SK-N-SH (cell line): ENCODE results near the gene SPRR3.
A peak's percentile ranks its signal among the peaks of the same experiment; 100 is the strongest.

Source experiments
- CHD2 ChIP-seq: fragments of 150-350 bp; IDR thresholded peaks from 2 replicates; pipeline ENCODE4 v1.6.1; 2018; ENCODE audit warnings: low read length; ENCODE audit not compliant: partially characterized antibody
- ELF1 ChIP-seq: IDR thresholded peaks from 2 replicates; pipeline ENCODE4 v1.4.0; 2012
- EP300 ChIP-seq, 2 experiments: IDR thresholded peaks; 2 replicates each; pipeline versions ENCODE4 v1.4.0 to v1.6.1; 2012; ENCODE audit warnings: borderline replicate concordance in 1 of 2, low read depth in 1 of 2, low read length in 1 of 2
- MXI1 ChIP-seq: IDR thresholded peaks from 2 replicates; pipeline ENCODE4 v1.6.1; 2012; ENCODE audit warnings: mild to moderate bottlenecking, low read depth, low read length, improper control_type of control experiment
- POLR2AphosphoS5 ChIP-seq: IDR thresholded peaks from 2 replicates; pipeline ENCODE4 v1.6.1; 2012; ENCODE audit warnings: low read depth, low read length
- RXRA ChIP-seq: IDR thresholded peaks from 2 replicates; pipeline ENCODE4 v1.4.0; 2012; ENCODE audit warnings: low read depth, mild to moderate bottlenecking, borderline replicate concordance
- TEAD4 ChIP-seq: IDR thresholded peaks from 2 replicates; pipeline ENCODE4 v1.4.0; 2012; ENCODE audit warnings: mild to moderate bottlenecking, borderline replicate concordance; ENCODE audit not compliant: insufficient read depth
- TF ChIP-seq, protein P1 (sequence below): fragments of 200-600 bp; sonication (generic); IDR thresholded peaks from 2 replicates; pipeline ENCODE4 v1.6.1; 2017; ENCODE audit warnings: antibody characterized with exemption, mild to moderate bottlenecking, moderate library complexity
- TF ChIP-seq, protein P2 (sequence below): fragments of 150-350 bp; IDR thresholded peaks from 2 replicates; pipeline ENCODE4 v1.6.1; 2017; ENCODE audit warnings: antibody characterized with exemption, low read length, low read depth, borderline replicate concordance

DNA sequence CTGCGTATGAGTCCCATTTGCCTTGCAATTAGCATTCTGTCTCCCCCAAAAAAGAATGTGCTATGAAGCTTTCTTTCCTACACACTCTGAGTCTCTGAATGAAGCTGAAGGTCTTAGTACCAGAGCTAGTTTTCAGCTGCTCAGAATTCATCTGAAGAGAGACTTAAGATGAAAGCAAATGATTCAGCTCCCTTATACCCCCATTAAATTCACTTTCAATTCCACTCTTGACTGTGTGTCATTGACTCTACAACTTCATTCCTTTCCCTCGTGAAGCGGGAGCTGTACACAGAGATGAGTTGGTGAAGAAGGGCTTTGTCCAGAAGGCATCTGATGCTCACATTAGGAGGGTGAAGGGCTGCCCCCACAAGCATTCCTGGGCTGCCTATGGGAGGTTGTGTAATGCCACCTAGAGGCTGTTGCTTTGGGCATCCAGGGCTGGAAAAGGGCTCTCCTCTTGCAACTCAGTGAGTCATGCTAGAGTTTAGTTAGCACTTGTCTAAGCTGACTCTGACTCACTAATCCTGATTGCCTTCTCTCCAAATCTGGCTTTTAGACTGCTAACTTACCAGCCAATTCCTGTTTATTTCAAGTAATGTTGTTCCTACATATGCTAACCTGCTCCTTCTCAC lies 31.2 kb downstream of the SPRR3 start:
- TF ChIP-seq ELF1 (no peak), POLR2AphosphoS5 (no peak), RXRA (no peak), TEAD4 (no peak), CHD2 (no peak), EP300 (IDR thresholded peaks at IDR 0.05; ENCODE audit: borderline replicate concordance in 1 of 2, low read depth in 1 of 2, low read length in 1 of 2) (no peak), MXI1 (no peak)
- TF ChIP-seq, protein P1, sequence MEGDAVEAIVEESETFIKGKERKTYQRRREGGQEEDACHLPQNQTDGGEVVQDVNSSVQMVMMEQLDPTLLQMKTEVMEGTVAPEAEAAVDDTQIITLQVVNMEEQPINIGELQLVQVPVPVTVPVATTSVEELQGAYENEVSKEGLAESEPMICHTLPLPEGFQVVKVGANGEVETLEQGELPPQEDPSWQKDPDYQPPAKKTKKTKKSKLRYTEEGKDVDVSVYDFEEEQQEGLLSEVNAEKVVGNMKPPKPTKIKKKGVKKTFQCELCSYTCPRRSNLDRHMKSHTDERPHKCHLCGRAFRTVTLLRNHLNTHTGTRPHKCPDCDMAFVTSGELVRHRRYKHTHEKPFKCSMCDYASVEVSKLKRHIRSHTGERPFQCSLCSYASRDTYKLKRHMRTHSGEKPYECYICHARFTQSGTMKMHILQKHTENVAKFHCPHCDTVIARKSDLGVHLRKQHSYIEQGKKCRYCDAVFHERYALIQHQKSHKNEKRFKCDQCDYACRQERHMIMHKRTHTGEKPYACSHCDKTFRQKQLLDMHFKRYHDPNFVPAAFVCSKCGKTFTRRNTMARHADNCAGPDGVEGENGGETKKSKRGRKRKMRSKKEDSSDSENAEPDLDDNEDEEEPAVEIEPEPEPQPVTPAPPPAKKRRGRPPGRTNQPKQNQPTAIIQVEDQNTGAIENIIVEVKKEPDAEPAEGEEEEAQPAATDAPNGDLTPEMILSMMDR, result peak; percentile 56
- TF ChIP-seq, protein P2, sequence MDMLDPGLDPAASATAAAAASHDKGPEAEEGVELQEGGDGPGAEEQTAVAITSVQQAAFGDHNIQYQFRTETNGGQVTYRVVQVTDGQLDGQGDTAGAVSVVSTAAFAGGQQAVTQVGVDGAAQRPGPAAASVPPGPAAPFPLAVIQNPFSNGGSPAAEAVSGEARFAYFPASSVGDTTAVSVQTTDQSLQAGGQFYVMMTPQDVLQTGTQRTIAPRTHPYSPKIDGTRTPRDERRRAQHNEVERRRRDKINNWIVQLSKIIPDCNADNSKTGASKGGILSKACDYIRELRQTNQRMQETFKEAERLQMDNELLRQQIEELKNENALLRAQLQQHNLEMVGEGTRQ, result no peak
